Activated naive CD4-positive, alpha-beta T cell treated with anti-CD3 and anti-CD28 coated beads for 36 hours (primary cell): Measurements from ENCODE around the gene ELL3. TPM values are rescaled to one million over a fixed set of nuclear protein-coding genes. Genes with fewer than 3 reads are reported as not detected.
A peak's percentile ranks its signal among the peaks of the same experiment; 100 is the strongest.
"Not testable (repeated sequence)": the region's sequence is repeated elsewhere in the genome, so short reads cannot be mapped to it uniquely, and the experiment has no call there.

ENCODE experiments used
- CTCF ChIA-PET: fragments of 350-600 bp; sonication (Branson Sonifier 250); formaldehyde crosslinking; loops from one replicate; lab custom pipeline; 2021; ENCODE audit warnings: antibody characterized with exemption; lab: Charles Lee
- DNase-seq: peaks from one replicate; pipeline ENCODE4 v3.0.0-alpha.2; 2020
- H3K27ac Mint-ChIP-seq: one replicate; pipeline ENCODE4 v1.8.0; 2021; ENCODE audit warnings: mild to moderate bottlenecking, mixed read lengths
- H3K27me3 Mint-ChIP-seq: one replicate; pipeline ENCODE4 v1.8.0; 2021; ENCODE audit warnings: low read depth, mixed read lengths
- H3K36me3 Mint-ChIP-seq: one replicate; pipeline ENCODE4 v1.8.0; 2021; ENCODE audit warnings: low read depth, mixed read lengths
- H3K4me1 Mint-ChIP-seq: one replicate; pipeline ENCODE4 v1.8.0; 2021; ENCODE audit warnings: low read depth, mixed read lengths
- H3K4me3 Mint-ChIP-seq: one replicate; pipeline ENCODE4 v1.8.0; 2021; ENCODE audit warnings: mild to moderate bottlenecking, moderate library complexity, mixed read lengths
- H3K9me3 Mint-ChIP-seq: one replicate; pipeline ENCODE4 v1.8.0; 2021; ENCODE audit warnings: mixed read lengths
- intact Hi-C: fragments of 100-400 bp; cut with micrococcal nuclease; formaldehyde crosslinking; loops from one replicate; pipeline ENCODE4 v1.15.1; 2023
- total RNA-seq, 2 experiments: library from RNA; stranded (reverse); gene quantifications; one replicate each; pipeline ENCODE4 v1.2.3, GENCODE V29; 2021

The ELL3 gene
- total RNA-seq: 1 to 10 TPM; 1.0 to 1.2 TPM

GRCh38 chr15:43776718-43777266 is at the start of gene ELL3:
ELL3 (minus strand) TSS chr15:43776966; CDS start chr15:43776901, 65 bp downstream.
- Mint-ChIP-seq H3K4me1 (peaks cover 23% of the 10 kb centered on the region), H3K9me3 (no peaks in the 10 kb centered on the region), H3K27me3 (no peaks in the 10 kb centered on the region), H3K36me3 (peaks cover 5% of the 10 kb centered on the region), H3K27ac (peak within 1 kb of the TSS; percentile 84), H3K4me3 (peak within 1 kb of the TSS; percentile 89)
- CTCF ChIA-PET: interaction anchor here (0.6 to 2.8 kb wide), 10 partner anchors 10 to 385 kb away, joined by 3 to 17 read pairs (median 6); partner anchors contain the start of genes HYPK, MFAP1, SERF2 and SERINC4
- DNase-seq: peak; percentile 79
- intact Hi-C loops: loop anchor here (1.0 to 2.0 kb wide), 6 partner anchors 7 to 336 kb away; partner anchors contain the start of genes HYPK, SERF2 and SERINC4

- H3K4me1 Mint-ChIP-seq: peaks cover 55% of the 10 kb centered on the region
- H3K27ac Mint-ChIP-seq: peak overlapping the region; percentile 98
- peaks cover 2% of the 10 kb centered on the region for H3K9me3 Mint-ChIP-seq
- intact Hi-C loops: loop anchor here (1.0 to 10.0 kb wide), 6 partner anchors 49 to 1579 kb away; partner anchors contain the start of genes B2M, EIF3J, FRMD5 and PATL2
- CTCF ChIA-PET: interaction anchor here (1.0 kb wide), 1 partner anchor 76 kb away, joined by 3 read pairs; no protein-coding TSS in a partner anchor
- peak overlapping the region; percentile 95 for H3K4me3 Mint-ChIP-seq
- H3K36me3 Mint-ChIP-seq: peaks cover 37% of the 10 kb centered on the region
- no peaks in the 10 kb centered on the region for H3K27me3 Mint-ChIP-seq
- DNase-seq: no peak
Measured at GRCh38 chr15:43826029-43826507, 49.3 kb upstream of the ELL3 start.

- intact Hi-C loops: loop anchor here (5.0 to 10.0 kb wide), 4 partner anchors 369 to 1579 kb away; partner anchors contain the start of genes B2M, FRMD5 and PATL2
- not testable (repeated sequence) for DNase-seq, H3K9me3 Mint-ChIP-seq, H3K27me3 Mint-ChIP-seq
- Mint-ChIP-seq H3K4me1 (peaks cover 56% of the 10 kb centered on the region), H3K36me3 (peaks cover 36% of the 10 kb centered on the region), H3K27ac (peak overlapping the region; percentile 98), H3K4me3 (peak overlapping the region; percentile 98)
- CTCF ChIA-PET: interaction anchor here (0.6 to 1.2 kb wide), 3 partner anchors 37 to 887 kb away, joined by 3 read pairs; no protein-coding TSS in a partner anchor
Measured at GRCh38 chr15:43825305-43825704, 48.5 kb upstream of the ELL3 start.

- H3K36me3 Mint-ChIP-seq: peaks cover 31% of the 10 kb centered on the region
- intact Hi-C loops: loop anchor here (1.0 to 10.0 kb wide), 9 partner anchors 24 to 1580 kb away; partner anchors contain the start of genes B2M, CTDSPL2, FRMD5 and GOLM2
- H3K4me3 Mint-ChIP-seq: peak within 1 kb of the TSS; percentile 98
Measured at GRCh38 chr15:43824302-43825246, 47.8 kb upstream of the ELL3 start, which contains the start of gene MFAP1. MFAP1 (minus strand) TSS chr15:43824690; CDS start chr15:43824569, 121 bp downstream.

GRCh38 chr15:43821505-43821904 is 44.7 kb upstream of the ELL3 start:
- Mint-ChIP-seq H3K4me1 (peaks cover 51% of the 10 kb centered on the region), H3K4me3 (no peak overlapping the region), H3K9me3 (peaks cover 2% of the 10 kb centered on the region), H3K27ac (no peak overlapping the region), H3K27me3 (no peaks in the 10 kb centered on the region), H3K36me3 (peaks cover 19% of the 10 kb centered on the region)
- no peak for DNase-seq
- CTCF ChIA-PET: interaction anchor here (0.7 kb wide), 1 partner anchor 84 kb away, joined by 4 read pairs; no protein-coding TSS in a partner anchor
- intact Hi-C loops: loop anchor here (10.0 kb wide), 3 partner anchors 373 to 1583 kb away; partner anchors contain the start of genes B2M, FRMD5 and PATL2

More at GRCh38 chr15:43824302-43825246, 47.8 kb upstream of the ELL3 start, which contains the start of gene MFAP1:
- peaks cover 2% of the 10 kb centered on the region for H3K9me3 Mint-ChIP-seq
- DNase-seq: peak; percentile 96
- no peaks in the 10 kb centered on the region for H3K27me3 Mint-ChIP-seq
- H3K4me1 Mint-ChIP-seq: peaks cover 52% of the 10 kb centered on the region
- peak within 1 kb of the TSS; percentile 98 for H3K27ac Mint-ChIP-seq
- CTCF ChIA-PET: interaction anchor here (0.6 to 1.2 kb wide), 6 partner anchors 22 to 888 kb away, joined by 3 read pairs; partner anchors contain the start of gene ELL3

- CTCF ChIA-PET, DNase-seq, H3K27me3 Mint-ChIP-seq, H3K4me3 Mint-ChIP-seq, intact Hi-C loops, H3K9me3 Mint-ChIP-seq: not testable (repeated sequence)
- H3K36me3 Mint-ChIP-seq: peaks cover 41% of the 10 kb centered on the region
- peaks cover 13% of the 10 kb centered on the region for H3K4me1 Mint-ChIP-seq
- H3K27ac Mint-ChIP-seq: peak overlapping the region; percentile 62
Measured at GRCh38 chr15:43815064-43815463, 38.3 kb upstream of the ELL3 start.

GRCh38 chr15:43808960-43809678 is 32.4 kb upstream of the ELL3 start:
- intact Hi-C loops: no loop called here
- peaks cover 61% of the 10 kb centered on the region for H3K36me3 Mint-ChIP-seq

GRCh38 chr15:43808435-43808950 is 31.7 kb upstream of the ELL3 start:
- H3K9me3 Mint-ChIP-seq: no peaks in the 10 kb centered on the region
- intact Hi-C loops: no loop called here
- H3K4me1 Mint-ChIP-seq: peaks cover 5% of the 10 kb centered on the region
- H3K36me3 Mint-ChIP-seq: peaks cover 62% of the 10 kb centered on the region
- CTCF ChIA-PET: interaction anchor here (1.2 kb wide), 1 partner anchor 28 kb away, joined by 3 read pairs; no protein-coding TSS in a partner anchor
- no peak for DNase-seq
- peak overlapping the region; percentile 75 for H3K27ac Mint-ChIP-seq
- no peaks in the 10 kb centered on the region for H3K27me3 Mint-ChIP-seq
- H3K4me3 Mint-ChIP-seq: no peak overlapping the region

More at GRCh38 chr15:43808960-43809678, 32.4 kb upstream of the ELL3 start:
- no peak for DNase-seq
- Mint-ChIP-seq H3K27ac (peak overlapping the region; percentile 75), H3K4me3 (no peak overlapping the region), H3K27me3 (no peaks in the 10 kb centered on the region), H3K9me3 (no peaks in the 10 kb centered on the region), H3K4me1 (peaks cover 7% of the 10 kb centered on the region)
- CTCF ChIA-PET: interaction anchor here (0.5 to 1.2 kb wide), 4 partner anchors 11 to 480 kb away, joined by 3 to 5 read pairs (median 4); partner anchors contain the start of gene GOLM2

GRCh38 chr15:43802676-43803075 is 25.9 kb upstream of the ELL3 start:
- CTCF ChIA-PET: interaction anchor here (0.8 to 1.2 kb wide), 3 partner anchors 11 to 35 kb away, joined by 3 to 4 read pairs (median 3); partner anchors contain the start of gene MFAP1
- DNase-seq, H3K27me3 Mint-ChIP-seq, intact Hi-C loops, H3K9me3 Mint-ChIP-seq, H3K4me3 Mint-ChIP-seq, H3K27ac Mint-ChIP-seq: not testable (repeated sequence)
- Mint-ChIP-seq H3K4me1 (peaks cover 31% of the 10 kb centered on the region), H3K36me3 (peaks cover 79% of the 10 kb centered on the region)

GRCh38 chr15:43800286-43801141 is 23.7 kb upstream of the ELL3 start, which contains the start of gene HYPK:
HYPK (plus strand) TSS chr15:43800599; CDS start chr15:43800623, 24 bp downstream.
- peak within 1 kb of the TSS; percentile 97 for H3K4me3 Mint-ChIP-seq
- no peaks in the 10 kb centered on the region for H3K9me3 Mint-ChIP-seq
- H3K27me3 Mint-ChIP-seq: no peaks in the 10 kb centered on the region
- DNase-seq: peak; percentile 94
- peaks cover 43% of the 10 kb centered on the region for H3K4me1 Mint-ChIP-seq
- peak within 1 kb of the TSS; percentile 95 for H3K27ac Mint-ChIP-seq
- CTCF ChIA-PET: interaction anchor here (0.9 to 1.0 kb wide), 2 partner anchors 23 to 198 kb away, joined by 3 to 4 read pairs; partner anchors contain the start of gene ELL3
- intact Hi-C loops: loop anchor here (1.0 to 2.0 kb wide), 4 partner anchors 8 to 52 kb away; partner anchors contain the start of genes MFAP1 and SERF2
- H3K36me3 Mint-ChIP-seq: peaks cover 75% of the 10 kb centered on the region
